ENCODE results near the gene GFOD1.

GRCh38 chr6:13339863-13340630 lies 147.4 kb downstream of the GFOD1 start:
- TF ChIP-seq CTCF (conservative IDR thresholded peaks at IDR 0.05) (no peak), EZH2 (IDR thresholded peaks at IDR 0.05; ENCODE audit: low read depth) (no peak)
